Inferior parietal cortex (tissue), 1 donor: ENCODE results near the gene MTG2.

ENCODE experiments used
- DNase-seq: peaks from one replicate; pipeline ENCODE4 v3.0.0-alpha.2; 2016; ENCODE audit errors: extremely low spot score

MTG2 gene

DNA sequence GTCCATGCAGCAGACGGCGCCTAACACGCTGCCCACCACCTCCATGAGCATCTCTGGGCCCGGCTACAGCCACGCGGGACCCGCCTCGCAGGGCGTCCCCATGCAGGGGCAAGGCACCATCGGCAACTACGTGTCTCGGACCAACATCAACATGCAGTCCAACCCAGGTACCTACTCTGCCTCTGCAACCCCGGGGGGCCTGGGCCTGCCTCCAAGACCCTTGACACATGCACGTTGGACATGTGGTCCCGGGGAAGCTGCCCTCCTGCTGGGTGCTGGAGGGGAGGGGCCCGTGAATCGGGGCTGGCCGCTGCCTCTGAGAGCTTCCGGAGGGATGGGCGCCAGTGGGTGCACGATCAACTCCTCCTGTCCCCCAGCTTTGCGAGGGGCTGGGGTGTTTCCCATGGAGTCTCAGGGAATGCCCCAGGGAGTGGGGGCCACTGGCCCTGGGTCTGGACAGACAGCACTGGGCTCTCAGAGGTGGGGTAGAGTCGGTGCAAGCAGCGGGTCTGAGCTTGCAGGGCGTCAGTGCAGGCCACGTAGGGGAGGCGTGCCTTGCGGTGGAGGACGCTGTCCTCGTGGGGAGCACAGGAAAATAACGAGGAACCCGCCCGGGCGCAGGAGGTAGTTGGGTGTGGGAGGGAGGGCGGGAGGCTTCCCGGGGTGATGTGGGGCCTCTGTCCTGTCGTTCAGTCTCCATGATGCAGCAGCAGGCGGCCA lies 19.9 kb upstream of the MTG2 start:
- DNase-seq: no peak

DNA sequence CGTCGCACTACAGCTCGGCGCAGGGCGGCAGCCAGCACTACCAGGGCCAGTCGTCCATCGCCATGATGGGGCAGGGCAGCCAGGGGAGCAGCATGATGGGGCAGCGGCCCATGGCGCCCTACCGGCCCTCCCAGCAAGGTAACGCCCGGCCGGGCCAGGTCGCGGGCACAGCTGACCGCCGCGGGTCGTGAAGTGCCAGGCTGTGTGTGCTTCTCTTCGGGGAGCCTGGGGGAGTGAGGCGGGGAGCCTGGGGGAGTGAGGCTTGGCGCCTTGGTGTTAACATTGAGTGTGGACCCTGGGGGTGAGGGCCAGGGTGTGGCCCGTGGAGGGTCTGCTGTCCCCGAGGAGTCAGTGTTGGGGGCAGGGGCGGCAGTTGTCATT lies 19.4 kb upstream of the MTG2 start:
- DNase-seq: no peak

DNA sequence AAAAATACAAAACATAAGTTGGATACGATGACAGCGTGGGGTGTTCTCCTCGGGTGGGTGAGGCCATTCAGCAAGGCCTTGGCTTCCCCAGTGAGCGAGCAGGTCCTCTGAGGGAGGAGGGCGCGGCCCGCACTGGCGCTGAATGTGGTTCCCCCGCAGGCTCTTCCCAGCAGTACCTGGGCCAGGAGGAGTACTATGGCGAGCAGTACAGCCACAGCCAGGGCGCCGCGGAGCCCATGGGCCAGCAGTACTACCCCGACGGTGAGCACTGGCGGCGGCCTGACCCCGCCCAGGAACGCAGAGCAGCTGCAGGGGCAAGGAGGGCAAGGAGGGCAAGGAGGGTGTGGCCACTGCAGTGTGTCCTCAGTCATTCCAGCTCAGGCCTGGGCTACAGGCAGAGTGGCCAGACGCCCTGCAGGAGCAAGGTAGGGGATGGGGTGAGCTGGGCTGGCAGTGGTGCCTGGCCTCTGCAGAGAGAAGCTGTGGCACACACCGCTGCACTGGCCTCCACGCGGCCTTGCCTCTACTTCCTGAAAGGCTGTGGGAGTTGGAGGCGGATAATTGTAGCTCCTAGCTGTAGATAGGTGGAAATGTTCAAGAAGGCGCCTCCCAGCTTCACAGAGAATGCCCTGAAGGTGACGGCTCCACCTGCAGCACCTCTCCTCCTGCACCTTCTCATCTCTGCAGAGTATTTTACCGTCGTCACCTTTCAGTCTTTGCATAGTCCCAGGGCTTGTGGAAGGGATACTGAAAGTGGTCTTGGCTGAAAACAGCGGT lies 18.7 kb upstream of the MTG2 start:
- no peak for DNase-seq

DNA sequence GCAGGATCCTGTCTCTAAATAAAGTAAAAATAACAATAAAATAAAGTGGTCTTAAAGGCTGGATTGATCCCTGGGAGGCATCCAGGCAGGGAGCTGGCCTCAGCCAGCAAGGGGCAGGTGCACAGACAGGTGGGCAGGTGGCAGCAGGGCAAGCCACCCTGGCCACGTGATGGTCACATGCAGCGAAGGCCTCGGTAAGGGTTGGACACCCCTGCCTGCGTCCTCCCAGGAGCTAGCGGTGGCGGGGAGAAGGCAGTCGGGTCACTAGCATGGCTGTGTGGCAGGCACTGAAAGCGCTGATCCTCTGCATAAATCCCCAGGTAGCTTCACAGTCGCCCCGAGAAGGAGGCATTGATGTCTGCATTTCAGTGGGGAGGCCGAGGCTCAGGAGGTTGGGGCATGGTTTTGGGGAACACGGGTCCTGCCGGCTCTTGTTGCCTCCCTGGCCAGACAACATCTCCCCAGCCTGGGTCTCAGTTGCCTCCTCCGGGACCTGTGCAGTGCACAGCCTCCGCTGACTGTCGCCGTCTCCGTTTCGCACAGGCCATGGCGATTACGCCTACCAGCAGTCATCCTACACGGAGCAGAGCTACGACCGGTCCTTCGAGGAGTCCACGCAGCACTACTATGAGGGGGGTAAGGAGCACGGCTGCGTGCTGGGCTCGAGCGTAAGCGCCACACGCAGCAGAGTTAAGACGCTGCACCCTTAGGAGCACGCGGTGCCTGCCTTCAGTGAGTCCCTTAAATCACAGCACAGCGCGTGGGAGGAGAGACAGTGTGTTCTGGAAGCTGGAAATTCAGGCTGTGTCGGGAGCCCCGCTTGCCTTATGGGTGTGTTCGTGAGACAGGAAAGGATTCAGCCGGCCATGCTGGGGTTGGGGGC lies 17.7 kb upstream of the MTG2 start:
- DNase-seq: no peak

DNA sequence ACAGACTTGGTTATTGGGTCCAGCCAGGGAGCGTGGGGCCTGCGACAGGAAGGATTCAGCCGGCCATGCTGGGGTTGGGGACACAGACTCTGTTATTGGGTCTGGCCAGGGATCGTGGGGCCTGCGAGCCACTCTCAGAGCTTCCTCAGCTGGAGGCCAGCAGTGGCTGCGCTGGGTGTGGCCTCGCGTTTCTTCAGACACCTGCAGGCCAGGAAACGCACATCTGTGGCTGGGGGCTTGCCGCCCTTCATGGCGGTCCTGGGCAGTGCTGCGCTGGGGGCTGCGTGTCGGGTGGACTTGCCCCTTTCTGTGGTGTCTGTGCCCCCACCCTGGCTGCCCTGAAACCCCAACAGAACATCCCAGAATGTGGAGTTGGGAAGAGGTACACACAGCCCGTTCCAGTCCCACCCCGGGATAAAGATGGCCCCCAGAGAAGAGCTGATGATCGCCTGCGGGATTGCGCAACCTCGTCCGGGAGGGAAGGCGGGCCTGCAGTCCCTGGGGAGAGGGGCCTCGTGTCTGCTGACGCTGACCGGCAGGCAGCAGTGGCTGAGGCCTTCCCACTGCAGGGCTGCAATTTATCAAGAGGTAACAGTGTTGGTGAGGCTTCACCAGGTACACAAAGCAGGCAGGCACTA lies 16.9 kb upstream of the MTG2 start:
- no peak for DNase-seq

DNA sequence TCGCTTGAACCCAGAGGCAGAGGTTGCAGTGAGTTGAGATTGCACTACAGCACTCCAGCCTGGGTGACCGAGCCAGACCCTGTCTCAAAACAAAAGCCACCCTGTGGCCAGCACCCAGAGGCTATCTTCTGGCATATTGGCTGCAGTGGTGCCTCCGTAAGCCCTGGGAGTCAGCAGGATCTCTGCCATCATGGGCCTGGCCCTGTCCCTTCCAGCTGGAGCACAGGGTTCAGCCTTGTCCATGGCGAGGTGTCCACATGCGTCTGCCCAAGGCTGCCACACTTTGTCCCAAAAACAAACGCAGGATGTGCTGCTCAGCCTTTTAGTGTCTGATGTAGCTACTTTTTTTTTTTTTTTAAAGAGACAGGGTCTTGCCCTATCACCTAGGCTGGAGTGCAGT lies 15.4 kb upstream of the MTG2 start:
- no peak for DNase-seq

DNA sequence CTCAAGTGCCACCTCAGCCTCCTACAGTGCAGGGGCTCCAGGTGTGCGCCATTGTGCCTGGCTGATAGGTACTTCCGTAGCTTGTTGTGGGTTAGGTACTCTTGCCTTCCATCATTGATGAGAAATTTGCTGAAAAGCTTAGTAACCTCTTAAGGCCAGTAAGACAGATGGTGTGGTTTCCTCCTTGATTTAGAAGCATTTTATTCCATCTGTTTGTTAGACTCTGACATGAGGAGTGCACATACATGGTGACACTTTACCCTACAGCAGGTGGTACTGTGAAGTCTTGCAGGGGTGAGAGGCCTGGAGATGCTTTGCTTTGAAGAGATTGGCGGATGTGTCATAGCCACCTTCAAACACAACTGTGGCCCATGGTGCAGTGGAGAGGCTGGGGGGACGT lies 14.8 kb upstream of the MTG2 start:
- no peak for DNase-seq

DNA sequence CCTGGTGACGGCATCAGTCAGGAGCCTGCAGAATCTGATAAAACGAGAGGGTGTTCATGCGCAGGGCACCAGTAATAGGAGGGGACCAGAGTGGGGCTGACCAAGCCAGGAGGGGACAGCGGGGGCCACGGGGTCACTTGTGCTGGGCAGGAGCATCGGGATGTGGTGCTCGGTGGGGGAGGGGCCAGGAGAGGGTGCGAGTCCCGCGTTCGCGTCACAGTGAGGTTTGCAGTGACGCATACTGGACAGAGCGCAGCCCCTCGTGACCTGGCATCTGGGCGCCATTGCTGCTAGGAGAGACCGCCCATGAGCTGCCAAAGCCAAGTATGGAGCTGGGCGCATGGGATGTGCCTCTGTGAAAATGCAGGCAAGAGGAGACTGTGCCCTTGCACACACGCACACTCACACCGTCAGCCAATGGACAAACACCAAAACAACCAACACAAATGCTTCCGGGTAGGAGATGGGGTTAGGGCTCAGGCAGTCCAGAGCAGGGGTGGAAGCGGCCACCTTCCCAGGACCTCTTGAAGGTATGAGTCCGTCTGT lies 13.9 kb upstream of the MTG2 start:
- DNase-seq: no peak

DNA sequence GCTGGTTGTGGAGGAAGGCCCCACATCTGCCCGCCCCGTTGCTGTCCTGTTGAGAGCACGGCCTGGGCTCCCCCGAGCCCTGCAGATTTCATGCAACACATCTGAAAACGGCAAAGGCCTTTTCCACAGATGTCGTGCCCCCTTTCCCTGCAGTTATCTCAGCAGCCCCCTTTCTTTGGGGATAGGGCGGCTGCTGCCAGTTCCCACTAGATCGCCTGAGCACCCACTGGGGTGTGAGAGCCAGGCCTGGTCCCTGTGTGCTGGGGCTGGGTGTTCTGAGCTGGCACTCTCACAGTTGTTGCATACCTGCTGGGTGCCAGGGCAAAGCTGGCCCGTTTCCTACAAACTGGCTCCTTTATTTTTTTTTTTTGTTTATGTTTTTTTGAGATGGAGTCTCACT lies 12.3 kb upstream of the MTG2 start:
- DNase-seq: no peak

DNA sequence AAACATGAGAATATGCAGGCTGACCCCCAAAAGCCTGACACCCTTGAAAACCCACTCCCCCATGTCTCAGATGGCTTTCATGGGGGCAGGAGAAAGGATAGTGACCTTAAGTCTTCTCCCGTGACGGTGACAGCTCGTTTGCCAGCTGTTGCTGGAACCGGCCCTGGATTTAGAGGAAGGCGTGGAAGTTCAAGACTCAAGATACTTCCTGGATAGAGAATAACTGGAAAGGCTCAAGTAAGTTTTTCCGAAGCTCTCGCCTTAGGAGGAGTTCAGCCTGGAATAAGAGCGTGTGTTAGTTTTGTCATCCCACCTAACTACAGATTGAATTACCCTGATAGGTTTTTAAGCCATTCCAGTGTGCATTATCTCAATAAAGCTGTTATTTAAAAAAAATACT lies 11.6 kb upstream of the MTG2 start:
- no peak for DNase-seq

DNA sequence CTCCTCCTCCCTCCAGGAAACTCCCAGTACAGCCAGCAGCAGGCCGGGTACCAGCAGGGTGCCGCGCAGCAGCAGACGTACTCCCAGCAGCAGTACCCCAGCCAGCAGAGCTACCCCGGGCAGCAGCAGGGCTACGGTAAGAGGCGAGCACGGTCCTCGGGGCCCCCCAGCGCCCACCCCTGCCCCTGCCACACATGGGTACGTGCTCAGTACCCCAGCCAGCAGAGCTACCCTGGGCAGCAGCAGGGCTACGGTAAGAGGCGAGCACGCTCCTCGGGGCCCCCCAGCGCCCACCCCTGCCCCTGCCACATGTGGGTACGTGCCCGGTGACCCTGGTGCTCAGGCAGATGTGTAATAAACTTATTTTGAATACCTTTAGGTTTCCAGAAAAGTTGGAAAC lies 10.2 kb upstream of the MTG2 start:
- no peak for DNase-seq

DNA sequence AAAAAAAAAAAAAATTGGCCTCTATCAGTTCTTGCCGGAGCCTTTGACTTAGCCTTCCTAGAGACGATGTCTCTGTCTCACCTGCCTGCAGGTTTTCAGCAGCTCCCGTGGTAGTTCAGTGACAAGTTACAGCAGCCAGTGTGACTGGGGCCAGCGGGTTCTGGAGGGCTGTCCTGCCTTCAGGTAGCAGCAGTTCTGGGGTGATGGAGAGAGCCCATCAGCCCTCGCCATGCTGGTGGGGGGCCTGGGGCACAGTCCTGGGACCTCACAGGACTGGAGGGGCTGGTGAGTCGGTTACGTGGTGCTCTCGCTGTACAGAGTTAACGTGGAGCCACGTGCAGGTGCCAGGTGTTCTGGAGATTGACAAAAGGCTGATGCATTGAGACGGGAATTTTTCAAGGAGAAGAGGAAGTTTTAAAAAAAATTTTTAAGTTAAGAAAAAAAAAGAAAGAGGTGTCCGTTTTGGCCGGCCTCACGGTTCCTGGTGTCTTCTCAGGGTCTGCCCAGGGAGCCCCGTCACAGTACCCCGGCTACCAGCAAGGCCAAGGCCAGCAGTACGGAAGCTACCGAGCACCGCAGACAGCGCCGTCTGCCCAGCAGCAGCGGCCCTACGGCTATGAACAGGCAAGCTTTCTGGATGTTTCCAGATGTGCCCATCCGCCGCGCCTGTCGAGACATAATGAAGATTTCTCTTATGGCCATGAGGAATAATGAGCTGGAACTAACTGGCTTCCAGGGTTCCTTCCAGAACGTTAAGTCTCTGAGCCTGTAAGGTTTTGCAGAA lies 8.6 kb upstream of the MTG2 start:
- DNase-seq: no peak

DNA sequence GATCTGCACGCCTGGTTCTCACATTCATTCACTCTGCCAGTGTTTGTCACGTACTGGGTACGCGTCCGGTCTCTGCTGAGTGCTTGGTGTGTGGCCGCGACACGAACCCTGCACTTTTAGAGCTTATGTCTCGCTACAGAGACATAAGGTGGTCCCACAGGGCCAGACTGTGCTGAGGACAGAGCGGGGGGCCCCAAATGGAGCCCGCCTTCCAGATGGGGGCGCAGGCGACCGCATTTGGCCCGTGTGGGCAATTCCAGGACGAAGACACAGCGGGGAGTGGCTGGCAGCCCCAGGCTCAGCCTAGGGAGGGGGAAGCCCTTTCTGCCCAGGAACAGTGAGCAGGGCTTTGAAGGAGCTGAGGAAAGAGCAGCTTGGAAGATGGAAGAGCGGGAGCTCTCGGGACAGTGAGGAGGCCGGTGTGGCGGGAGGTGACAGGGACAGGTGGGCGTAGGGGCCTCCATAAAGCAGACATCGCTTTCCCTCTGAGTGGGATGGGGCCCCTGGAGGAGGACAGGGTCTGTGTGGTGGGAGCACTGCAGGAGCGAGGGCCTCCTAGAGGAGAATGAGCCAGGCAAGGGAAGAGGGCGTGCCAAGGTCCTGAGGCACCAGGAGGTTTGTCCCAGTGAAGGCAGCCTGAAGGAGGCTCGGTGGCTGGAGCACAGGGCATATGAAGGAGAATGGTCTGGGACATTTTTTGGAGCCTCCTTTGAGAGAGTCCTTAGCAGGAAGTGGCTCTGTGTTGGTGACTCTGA lies 7.8 kb upstream of the MTG2 start:
- DNase-seq: no peak

DNA sequence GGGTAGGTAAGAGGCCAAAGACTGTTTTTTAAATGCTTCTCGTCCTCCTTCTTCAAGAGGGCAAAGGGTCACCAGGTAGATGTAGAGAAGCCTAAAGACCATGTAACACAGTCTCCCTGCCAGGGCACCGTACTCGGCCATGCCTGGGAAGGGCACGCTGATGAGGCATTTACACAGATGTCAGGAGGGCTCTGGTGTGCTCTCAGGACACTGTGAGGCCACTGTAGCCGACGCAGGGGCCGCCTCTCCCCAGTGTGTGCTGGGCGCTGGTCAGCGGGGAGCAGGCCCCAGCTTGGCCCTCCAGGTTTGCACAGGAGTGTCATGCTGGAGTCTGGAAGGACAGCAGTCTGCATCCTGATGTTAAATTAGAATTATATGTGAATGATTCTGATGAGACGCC lies 7.1 kb upstream of the MTG2 start:
- no peak for DNase-seq

DNA sequence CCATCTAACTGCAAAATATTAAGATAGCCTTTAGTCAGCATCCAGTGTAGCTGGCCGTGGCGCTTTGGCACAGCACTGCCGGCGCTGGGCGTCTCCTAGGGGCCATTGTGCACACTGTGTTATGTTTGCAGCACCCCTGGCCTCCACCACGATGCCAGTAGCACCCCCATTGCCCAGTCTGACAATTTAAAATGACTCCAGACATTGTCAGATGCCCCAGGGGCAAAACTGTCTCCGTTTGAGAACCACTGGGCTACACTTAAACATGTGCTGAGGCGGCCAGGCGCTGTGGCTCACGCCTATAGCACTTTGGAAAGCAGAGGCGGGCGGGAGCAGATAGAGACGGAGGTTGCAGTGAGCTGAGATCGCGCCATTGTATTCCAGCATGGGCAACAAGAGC lies 6.0 kb upstream of the MTG2 start:
- no peak for DNase-seq

DNA sequence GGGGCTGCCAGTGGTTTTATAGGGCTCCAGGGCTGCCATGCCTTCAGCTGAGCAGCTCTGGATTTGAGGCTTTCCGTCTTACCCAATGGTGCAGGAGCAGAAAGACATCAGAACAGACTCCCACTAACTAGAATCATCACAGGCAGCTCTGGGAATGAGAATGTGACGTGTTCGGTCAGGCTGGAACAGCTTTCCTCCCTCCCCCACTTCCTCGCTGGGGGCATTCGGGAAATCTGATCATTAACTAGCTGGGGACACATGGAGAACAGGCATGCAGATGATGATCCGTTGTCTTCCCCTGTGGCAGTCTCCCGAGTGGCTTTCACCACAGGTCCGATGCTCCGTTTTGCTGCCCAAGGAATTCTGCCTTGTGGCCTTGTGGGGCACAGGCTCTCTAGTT lies 5.5 kb upstream of the MTG2 start:
- DNase-seq: no peak

DNA sequence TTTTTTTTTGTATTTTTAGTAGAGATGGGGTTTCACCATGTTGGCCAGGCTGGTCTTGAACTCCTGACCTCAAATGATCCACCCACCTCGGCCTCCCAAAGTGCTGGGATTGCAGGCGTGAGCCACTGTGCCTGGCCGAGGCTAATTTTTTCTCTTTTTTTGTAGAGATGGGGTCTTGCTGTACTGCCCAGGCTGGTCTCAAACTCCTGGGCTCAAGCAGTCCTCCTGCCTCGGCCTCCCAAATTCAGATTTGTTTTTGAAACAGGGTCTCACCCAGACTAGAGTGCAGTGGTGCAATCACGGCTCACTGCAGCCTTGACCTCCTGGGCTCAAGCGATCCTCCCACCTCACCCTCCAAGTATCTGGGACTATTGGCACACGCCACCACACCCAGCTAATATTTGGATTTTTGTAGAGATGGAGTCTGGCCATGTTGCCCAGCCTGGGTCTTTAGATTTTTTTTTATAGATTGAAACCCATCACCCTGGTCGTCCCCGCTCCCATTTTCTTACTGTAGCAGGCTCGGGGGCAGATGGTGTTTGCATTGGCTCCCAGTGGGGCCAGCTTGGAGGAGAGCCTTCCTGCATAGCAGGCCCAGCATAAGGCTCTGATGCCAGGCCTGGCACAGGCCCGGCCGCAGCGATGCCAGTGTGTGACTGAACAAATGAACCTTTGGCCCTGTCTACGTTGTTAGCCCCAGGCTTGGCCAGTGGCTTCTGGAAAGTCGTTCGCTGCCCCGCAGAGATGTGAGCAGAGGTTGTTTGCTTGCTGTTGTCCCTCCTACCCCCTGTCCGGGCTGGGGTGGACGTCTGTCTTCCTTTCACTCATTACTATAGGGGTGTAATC lies 4.3 kb upstream of the MTG2 start:
- DNase-seq: no peak

DNA sequence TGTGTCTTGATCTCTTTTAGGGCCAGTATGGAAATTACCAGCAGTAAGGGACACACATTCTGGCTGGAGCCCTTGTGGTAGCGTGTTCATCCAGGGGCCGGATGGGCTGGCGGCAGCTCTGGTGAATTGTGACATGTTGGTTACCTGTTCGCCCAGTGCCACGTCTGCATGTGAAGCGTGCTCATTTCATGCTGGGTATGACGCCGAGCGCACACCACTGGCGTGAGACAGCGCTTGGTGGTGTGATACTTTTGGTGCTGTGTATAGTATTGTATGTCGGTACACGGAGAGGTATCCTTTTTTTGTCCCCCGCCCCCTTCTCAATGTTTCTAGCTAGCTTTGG lies 3.7 kb upstream of the MTG2 start:
- DNase-seq: no peak

DNA sequence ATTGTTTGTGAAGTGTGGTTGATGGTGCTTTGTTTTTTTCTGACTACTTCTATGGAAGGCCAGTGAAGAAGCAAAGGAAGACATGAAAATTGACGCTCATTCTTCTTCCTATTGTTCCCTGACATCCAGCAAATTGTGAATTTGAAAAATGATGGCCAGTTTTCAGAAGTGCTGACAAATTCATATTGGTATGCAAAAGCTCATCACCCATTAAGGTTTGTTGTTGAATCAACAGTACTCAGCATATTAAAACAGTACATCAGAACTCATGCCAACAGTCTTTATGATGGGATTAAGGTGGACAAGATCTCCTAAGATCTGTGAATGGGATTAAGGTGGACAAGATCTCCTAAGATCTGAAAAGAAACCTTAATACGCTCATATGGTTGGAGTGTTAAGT lies 1.0 kb upstream of the MTG2 start:
- no peak for DNase-seq
